Measurements from ENCODE around the gene UGT2A2. TPM values are rescaled to one million over a fixed set of nuclear protein-coding genes. Genes with fewer than 3 reads are reported as not detected.

UGT2A2 gene
- total RNA-seq, 2 donors from 2014 or later = not detected

DNA sequence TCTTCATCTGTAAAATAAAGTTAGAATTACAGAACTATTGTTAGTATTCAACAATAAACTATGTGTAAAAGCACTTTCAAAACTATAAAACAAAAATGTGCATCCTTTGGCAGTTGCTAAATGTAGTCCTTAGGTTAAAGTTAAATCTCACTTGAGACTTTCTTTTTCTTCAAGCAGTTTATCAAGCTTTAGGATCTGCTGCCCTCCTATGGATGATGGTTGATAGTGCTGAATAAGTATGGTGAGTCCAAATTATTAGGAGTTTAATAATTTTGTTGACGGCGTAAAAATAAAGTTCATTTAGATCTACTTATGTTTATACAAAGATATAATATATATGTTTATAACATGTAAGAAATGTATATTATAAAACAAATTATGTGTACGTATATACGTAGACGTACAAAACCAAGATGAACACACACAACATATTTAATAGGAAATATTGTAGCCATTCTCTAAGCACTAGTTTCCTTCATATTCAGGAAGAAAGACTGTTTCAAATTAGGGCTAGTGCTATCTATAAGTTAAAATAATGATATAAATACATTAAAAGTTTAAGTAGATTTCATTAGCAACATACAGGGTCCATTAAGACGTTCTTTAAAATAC is 22.3 kb downstream of the UGT2A2 start:
- Histone ChIP-seq H3K9me3 (no peaks in the 10 kb centered on the region), H3K36me3 (no peaks in the 10 kb centered on the region), H3K27me3 (no peaks in the 10 kb centered on the region), H3K27ac (no peak overlapping the region), H3K4me1 (no peaks in the 10 kb centered on the region), H3K4me3 (no peak overlapping the region)
- TF ChIP-seq, protein P1, sequence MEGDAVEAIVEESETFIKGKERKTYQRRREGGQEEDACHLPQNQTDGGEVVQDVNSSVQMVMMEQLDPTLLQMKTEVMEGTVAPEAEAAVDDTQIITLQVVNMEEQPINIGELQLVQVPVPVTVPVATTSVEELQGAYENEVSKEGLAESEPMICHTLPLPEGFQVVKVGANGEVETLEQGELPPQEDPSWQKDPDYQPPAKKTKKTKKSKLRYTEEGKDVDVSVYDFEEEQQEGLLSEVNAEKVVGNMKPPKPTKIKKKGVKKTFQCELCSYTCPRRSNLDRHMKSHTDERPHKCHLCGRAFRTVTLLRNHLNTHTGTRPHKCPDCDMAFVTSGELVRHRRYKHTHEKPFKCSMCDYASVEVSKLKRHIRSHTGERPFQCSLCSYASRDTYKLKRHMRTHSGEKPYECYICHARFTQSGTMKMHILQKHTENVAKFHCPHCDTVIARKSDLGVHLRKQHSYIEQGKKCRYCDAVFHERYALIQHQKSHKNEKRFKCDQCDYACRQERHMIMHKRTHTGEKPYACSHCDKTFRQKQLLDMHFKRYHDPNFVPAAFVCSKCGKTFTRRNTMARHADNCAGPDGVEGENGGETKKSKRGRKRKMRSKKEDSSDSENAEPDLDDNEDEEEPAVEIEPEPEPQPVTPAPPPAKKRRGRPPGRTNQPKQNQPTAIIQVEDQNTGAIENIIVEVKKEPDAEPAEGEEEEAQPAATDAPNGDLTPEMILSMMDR (IDR thresholded peaks at IDR 0.05) = peak in 1 of 2 donors; percentile 30
- DNase-seq (ENCODE audit: low spot score) = no peak

DNA sequence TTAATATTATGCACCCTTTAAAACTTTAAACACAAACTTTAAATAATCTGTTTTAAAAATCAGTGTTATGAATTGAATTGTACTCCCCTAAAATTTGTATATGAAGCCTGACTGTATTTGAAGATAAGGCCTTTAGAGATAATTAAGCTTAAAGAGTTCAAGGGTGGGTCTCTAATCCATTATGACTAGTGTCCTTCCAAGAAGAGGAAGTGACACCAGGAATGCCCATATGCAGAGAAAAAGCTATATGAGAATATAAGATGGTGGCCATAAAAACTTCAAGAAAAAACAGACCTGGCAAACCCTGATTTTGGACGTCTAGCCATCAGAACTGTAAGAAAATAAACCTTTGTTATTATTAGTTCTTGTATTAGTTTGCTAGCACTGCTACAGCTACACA is 29.0 kb downstream of the UGT2A2 start:
- Histone ChIP-seq H3K4me1 (no peaks in the 10 kb centered on the region), H3K27me3 (no peaks in the 10 kb centered on the region), H3K9me3 (no peaks in the 10 kb centered on the region), H3K27ac (no peak overlapping the region), H3K36me3 (no peaks in the 10 kb centered on the region), H3K4me3 (no peak overlapping the region)
- no peak for DNase-seq (ENCODE audit: low spot score)
- TF ChIP-seq, protein P1 (IDR thresholded peaks at IDR 0.05) = no peak

DNA sequence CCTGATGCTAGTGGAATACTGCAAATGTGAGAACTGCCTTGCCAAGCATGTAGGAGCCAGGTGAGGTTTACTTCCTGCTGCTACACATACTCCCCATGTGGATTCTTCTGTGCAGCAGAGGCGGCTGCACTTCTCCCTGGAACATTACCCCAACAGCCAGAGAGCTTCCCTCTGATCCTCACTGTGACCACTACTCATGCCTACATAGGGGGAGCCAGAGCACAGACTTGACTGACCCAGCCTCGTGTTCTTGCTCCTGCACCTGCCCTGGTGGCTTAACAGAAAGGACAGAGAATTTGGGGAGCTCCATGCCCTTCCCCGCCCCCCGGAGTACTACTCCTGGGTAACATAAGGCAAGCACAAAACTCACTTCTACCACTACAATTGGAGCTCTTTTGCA is 38.4 kb downstream of the UGT2A2 start:
- Histone ChIP-seq H3K27me3 (no peaks in the 10 kb centered on the region), H3K4me3 (no peak overlapping the region), H3K27ac (no peak overlapping the region), H3K9me3 (no peaks in the 10 kb centered on the region), H3K4me1 (no peaks in the 10 kb centered on the region), H3K36me3 (no peaks in the 10 kb centered on the region)
- no peak for DNase-seq (ENCODE audit: low spot score)
- TF ChIP-seq, protein P1 (IDR thresholded peaks at IDR 0.05) = no peak

DNA sequence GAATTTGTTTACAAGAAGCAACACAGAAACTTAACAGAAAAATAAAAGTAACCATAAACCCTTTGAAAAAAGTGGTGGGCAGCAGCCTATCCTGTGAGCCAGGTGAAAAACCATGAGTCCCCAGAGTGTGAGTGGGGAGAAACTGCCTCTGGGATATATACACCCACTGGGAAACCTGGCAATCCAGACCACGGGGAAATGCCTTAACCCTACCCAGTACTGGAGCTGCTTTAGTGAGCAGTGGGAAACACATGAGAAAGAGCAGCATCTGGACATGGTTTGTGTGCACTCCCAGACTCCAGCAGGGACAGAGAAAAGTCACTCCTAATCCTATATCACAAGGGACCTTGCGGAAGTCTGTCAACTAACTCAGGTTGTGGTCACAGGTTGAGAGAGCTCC is 39.4 kb downstream of the UGT2A2 start:
- Histone ChIP-seq H3K27ac (no peak overlapping the region), H3K4me3 (no peak overlapping the region), H3K9me3 (no peaks in the 10 kb centered on the region), H3K27me3 (no peaks in the 10 kb centered on the region), H3K4me1 (no peaks in the 10 kb centered on the region), H3K36me3 (no peaks in the 10 kb centered on the region)
- DNase-seq (ENCODE audit: low spot score) = no peak
- TF ChIP-seq, protein P1 (IDR thresholded peaks at IDR 0.05) = no peak

DNA sequence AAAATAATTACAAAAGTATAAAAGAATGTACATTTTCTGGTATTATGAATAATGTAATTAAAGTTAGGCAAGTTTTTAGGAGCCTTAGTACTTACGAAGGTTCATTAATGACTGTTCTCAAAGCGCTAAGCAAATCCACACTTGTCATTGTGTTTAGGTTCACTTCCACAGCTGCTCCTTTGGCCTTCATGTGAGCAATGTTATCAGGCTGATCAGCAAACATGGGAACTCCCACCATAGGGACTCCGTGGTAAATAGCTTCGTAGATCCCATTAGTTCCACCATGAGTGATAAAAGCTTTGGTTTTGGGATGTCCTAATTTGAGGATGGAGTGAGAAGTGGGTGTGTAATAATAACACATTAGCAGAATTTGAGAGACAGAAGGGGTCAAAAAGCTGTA is 45.1 kb downstream of the UGT2A2 start:
- DNase-seq (ENCODE audit: low spot score) = no peak
- H3K4me1 ChIP-seq = no peaks in the 10 kb centered on the region
- no peaks in the 10 kb centered on the region for H3K9me3 ChIP-seq
- H3K27ac ChIP-seq = no peak overlapping the region
- no peak overlapping the region for H3K4me3 ChIP-seq
- H3K27me3 ChIP-seq = no peaks in the 10 kb centered on the region
- TF ChIP-seq, protein P1 (IDR thresholded peaks at IDR 0.05) = no peak
- H3K36me3 ChIP-seq = no peaks in the 10 kb centered on the region

DNA sequence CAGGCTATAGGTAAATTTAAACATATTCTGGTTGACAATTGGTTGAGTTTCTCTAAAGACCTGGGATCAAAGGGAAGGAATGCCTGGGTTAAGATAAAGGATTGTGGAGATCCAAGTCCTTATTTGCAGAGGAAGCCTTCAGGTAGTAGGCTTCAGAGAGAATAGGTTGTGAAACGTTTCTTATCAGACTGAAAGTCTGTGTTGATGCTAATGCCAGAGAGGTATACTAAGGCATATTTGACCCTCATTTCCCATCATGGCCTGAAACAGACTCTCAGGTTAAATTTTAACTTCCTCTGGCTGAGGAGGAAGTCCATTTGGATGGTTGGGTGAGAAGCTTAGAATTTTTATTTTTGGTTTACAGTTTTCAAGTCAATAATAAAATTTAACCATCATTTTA is 48.1 kb downstream of the UGT2A2 start:
- DNase-seq (ENCODE audit: low spot score) = no peak
- TF ChIP-seq, protein P1 (IDR thresholded peaks at IDR 0.05) = no peak
- H3K27ac ChIP-seq = no peak overlapping the region
- H3K36me3 ChIP-seq = no peaks in the 10 kb centered on the region
- no peaks in the 10 kb centered on the region for H3K27me3 ChIP-seq
- H3K4me1 ChIP-seq = no peaks in the 10 kb centered on the region
- no peak overlapping the region for H3K4me3 ChIP-seq
- H3K9me3 ChIP-seq = no peaks in the 10 kb centered on the region

All from right atrium auricular region (tissue), 2 donors.